ENCODE data around the gene ALCAM.

The ALCAM gene

DNA sequence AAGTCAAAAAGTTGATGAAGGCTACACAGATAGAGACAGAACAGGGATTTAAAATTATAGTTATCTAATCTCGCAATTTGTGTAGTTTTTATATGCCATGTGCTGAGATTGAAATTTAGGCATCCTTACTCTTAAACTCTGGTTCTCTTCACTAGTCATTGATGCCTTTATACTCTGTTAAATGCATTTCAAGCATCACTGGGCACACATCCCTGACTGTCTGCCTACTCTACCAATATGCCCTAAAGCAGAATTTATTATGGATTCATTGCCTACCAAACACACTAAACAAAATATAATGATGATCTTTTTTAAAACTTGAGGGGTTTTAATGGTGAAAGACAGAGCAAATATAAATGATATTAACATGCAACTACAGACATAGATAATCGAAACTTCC, 10.3 kb upstream of the ALCAM start:
- DNase-seq (ENCODE audit: low read depth): no peak

DNA sequence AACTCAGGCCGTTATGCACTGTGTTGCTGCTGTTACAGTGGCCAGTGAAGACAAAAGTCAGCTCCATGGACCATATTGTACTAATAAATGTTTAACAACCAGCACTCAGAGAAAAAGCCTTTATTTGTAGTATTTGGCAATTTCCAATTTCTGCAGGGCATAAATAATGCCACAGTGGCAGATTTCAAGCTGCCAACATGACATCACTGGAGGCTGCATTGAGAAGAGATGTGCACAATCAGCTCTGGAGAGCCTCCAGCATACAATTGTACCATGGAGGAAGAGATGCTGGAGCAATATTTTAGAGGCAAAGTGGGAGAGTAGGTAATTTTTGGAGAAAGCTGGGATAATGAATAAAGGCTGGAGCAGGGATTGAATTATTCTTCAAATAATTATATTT, 9.7 kb upstream of the ALCAM start:
- DNase-seq (ENCODE audit: low read depth): no peak

DNA sequence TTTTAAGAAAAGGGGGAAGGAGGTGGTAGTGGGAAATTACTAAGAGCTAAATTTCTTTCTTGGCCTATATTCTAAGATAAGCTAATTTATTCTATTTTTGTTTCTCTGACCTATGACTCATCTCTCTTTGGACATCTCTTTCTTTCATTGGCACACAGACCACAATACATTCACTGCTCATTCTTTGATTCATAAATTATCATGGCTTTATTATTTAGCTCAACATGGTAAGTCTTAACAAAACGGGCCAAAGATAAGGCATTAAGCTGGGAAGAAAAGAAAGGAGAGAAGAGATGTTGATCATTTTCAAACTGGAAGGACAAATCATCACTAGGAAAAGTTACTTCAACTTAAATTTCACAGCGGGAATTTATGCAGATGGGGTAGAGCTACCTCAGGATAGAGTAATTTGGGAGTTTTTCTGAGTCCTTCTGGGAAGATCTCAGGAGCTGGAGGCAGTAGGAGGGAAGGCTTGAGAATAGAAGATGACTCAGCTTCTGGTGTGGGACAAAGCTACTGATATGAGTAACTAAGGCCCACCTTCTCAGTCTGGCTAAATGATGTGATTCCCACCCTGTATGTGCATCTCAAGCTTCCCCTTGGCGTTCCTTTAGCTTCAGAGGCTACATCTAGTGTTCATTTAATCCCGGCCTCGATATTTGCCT, 7.5 kb upstream of the ALCAM start:
- no peak for DNase-seq (ENCODE audit: low read depth)

DNA sequence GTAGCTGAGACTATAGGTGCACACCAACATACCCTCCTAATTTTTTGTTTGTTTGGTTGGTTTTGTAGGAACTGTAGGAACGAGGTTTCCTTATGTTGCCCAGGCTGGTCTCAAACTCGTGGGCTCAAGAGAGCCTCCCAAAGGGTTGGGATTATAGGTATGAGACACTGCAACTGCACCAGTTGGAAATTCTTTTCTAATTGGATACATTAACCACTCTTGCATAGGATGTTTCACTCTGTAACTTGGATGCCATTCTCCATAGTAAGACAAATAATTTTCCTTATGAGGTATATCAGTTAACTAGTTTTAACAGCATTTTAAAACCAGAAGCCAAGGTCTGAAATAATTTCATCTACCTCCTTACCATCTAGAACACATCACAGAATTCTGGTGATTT, 6.7 kb upstream of the ALCAM start:
- DNase-seq (ENCODE audit: low read depth): no peak

DNA sequence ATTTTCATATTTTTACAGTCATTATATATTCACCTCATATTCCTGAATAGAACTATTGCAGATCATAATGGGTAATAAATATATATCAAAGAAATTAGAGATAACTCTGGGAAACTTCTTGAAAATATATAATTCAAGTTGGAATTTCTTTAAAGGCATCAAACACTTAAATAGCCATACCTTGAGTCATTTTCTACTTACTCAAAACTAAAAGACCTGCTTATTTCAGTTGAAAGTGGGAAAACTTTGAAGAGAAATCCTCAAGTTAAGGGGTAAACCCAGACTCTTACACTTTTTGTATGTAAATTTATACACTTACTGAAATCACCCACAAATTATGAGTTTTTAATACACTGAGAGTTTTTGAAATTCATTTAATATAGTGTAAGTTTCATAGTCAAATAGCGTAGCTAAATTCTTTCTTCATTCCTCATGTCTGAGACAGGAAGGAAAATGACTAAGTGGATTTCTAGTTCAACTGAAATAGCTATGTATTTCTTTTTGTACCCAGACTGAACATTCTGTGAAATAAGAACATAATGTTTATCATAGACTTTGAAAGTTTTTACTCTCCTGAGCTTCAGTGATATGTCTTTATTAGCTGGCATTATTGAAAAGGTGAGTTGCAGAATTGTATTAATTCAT, 4.6 kb upstream of the ALCAM start:
- DNase-seq (ENCODE audit: low read depth): no peak

DNA sequence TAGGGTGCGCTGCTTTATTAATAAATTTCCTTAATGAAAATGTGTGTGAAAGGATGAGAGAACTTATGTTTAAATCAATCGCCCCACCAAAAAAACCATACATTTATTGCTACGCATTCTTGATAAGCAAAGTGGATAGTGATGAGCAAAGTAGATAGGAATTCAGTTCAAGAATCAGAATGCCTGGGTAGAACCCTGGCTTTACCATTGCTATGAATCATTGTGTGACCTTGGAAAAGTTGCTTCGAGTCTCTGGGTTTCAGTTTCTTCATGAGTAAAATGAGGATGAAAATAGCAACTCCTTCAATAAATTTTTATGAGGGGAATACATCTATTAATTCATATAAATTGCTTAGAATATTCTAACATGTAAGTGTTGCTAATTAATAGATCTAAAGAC, 2.6 kb upstream of the ALCAM start:
- DNase-seq (ENCODE audit: low read depth): no peak

DNA sequence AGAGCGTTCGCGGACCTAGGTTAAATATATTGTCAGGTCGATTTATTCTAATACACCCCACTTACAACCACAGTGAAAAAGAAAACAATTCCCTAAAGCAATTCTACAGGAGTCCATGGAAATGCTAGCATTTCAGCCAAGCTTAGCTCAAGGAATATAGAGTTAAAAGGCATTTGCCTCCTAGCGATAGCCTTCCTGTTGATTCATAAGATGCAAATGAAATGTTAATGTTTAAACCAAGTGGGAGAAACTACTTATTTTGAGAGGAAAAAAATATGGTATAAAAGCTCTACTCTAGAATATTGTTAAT, 1.7 kb upstream of the ALCAM start:
- DNase-seq (ENCODE audit: low read depth): no peak

DNA sequence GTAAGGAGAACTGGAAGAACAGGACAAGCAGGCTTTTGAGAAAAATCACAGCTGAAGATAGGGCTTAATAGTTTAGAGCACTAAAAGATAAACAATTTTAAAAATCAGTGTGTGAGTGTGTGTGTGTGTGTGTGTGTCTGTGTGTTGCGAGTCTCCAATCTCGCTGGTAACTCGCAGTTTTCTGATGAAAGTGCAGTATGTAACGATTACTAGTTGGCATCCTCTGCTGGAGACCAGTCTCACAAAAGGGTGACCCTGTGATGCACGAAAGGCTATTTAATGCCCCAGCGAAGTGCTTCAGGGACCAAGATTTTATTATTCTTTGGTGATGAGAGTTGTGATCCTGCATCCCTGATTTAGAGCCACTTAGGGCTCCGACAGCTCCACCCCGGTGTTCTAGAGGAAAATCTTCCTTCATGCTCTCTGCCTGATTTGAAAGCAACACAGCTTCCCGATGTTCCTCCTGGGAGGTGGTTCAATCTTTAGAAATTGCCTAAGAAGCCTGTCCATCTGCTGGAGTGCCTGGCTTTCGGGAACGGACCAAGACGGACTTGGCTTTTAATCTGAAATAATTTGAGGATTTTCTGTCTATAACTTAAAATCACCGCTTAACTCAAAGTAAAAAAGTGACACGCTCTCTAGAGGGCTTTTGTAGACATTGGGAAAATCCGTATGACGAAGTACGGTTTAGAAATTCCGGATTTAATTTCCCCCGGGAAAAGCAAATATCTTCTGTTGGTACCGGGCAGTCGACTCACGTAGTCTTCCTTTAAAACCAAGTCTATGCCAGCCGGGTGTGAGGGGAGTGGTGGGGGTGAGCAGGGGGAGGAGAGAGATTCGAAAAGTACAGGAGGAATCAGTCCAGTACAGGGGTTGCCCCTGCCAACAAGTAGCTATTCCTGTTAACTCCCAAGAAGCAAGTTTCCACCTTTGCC, 1.1 kb upstream of the ALCAM start:
- no peak for DNase-seq (ENCODE audit: low read depth)

DNA sequence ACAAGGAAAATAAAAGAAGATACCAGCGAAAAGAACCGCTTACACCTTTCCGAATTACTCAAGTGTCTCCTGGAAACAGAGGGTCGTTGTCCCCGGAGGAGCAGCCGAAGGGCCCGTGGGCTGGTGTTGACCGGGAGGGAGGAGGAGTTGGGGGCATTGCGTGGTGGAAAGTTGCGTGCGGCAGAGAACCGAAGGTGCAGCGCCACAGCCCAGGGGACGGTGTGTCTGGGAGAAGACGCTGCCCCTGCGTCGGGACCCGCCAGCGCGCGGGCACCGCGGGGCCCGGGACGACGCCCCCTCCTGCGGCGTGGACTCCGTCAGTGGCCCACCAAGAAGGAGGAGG, 325 bp downstream of the ALCAM start:
- DNase-seq (ENCODE audit: low read depth): no peak

DNA sequence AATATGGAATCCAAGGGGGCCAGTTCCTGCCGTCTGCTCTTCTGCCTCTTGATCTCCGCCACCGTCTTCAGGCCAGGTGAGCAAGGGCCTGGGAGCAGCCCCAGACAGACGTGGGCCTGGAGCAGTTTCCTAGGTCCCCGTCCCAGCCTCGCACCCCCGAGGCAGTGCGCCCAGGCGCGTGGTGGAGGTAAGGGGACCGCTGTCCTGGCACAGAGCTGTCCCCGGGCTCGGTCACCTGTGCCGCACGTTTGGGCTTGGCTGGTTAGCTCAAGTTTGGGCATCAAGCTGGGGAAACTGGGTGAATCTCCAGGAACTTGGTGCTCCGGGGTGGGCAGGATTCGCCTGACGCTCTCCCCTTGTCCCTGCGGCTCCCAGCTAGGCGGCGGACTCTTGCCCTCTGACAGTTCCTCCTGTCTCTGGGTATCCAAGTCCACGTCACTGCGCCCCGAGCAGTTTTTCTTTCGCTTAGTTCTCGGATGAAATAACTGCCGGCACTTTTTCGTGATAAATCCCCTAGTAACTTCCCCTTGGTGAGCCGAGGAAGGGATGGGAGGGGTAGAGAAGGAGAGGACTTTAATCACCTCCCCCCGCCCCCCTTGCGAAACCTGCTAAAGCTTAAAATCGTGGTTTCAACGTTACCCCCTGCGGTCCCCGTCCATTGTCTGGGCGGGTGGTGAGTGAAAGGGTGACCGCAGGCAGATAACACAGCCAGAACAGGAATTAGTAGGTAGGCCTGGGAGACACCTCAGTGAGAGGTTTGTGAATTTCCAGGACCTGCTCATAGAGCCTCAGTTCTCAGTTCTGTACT, 901 bp downstream of the ALCAM start:
- DNase-seq (ENCODE audit: low read depth): peak; percentile 66

DNA sequence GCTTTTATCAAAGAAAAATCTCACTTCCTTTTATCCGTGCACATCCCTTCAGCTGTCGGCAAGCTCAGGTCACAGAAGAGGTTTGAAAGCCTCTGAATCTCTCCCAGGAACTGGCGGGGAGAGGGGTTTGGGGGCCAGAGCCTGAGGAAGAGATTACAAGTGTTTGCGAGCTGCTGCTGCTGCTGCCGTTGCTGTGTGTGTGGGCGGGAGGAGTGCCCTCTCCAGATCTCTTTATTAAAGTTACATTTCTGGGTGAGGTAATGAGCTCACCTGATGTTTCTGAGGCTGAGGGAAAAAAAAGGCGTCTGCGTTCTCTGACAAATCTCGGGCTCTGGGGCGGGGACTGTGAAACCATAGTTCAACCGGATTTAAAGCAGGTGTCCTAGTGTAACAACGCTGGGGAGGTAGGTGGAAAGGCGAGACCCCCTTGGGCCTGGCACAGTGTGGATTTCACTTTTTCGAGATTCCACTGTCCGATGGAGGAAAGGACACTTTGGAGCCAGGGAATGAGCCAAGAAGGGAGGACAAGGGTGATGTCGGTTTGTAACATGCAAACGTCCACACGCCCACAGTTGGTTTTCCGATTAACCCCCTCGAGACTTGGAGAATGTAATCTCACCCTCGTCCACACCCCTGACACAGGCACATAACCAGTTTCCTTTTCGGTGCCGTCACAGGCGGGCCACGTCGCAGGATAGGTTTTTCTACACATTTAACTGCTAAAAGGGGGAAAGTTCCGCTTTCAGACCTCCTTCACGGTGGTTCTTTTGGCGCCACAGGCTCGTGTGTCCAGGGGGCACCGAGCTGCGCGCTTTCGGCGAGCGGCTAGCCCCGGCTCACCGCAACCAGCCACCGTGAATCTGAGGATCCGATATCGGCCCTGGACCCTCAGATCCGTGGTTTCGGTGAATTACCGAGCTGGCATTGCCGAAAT, 2.1 kb downstream of the ALCAM start:
- peak; percentile 62 for DNase-seq (ENCODE audit: low read depth)

DNA sequence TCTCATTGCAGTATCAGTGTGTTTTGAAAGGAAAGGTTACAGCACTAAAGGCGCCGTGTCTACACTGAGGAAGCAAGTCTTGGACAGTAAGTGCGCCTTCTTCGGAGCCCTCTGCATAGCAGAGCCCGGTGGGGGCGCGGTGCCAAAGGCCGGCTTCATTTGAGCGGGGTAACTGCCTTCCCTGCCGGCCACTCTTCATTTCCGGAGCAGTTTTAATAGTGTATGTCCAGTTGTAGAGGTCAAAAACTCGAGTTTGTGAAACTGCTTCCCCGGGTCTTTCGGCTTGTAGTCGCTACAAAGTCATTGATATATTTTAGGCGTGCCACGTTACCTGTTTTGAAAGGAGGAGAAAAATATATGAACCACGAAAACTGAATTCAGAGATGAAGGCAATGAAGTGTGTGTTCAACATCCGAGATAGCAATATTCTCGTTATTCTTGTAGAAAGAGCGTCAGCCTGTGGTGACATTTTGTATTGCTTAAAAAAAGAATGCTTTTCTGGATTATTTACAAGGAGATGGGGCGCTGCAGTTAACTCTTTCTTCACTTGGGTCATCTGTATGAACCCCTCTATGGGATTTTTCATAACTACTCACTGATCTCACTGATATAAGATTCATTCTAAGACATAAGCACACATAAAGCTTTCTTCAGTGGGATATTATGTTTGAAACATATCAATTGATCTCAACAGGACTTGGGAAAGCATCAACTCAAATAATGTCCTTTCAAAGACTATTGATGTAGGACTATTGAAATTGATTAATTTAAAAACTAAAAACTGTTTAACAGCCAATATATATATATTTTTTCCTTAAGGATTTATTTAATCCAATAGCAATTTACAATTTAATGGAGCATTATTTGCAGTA, 3.0 kb downstream of the ALCAM start:
- DNase-seq (ENCODE audit: low read depth): no peak

DNA sequence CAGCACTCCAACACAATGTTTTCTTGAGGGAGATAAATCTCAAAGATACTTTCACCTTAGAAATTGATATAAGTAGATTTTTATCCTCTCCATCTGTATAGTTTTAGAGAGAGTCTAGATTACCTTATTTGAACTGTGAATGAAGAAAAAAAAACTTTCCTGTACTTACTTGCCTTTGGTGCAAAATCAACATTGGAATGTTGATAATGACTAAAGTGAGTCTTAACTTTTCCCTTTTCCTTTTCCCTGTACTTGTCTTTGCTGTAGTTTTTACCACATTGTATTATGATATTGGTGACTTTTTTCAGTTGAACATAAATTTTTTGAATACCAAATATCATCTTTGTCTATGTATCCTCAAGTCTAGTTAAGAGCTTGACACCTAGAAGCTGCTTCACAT, 6.7 kb downstream of the ALCAM start:
- DNase-seq (ENCODE audit: low read depth): no peak

DNA sequence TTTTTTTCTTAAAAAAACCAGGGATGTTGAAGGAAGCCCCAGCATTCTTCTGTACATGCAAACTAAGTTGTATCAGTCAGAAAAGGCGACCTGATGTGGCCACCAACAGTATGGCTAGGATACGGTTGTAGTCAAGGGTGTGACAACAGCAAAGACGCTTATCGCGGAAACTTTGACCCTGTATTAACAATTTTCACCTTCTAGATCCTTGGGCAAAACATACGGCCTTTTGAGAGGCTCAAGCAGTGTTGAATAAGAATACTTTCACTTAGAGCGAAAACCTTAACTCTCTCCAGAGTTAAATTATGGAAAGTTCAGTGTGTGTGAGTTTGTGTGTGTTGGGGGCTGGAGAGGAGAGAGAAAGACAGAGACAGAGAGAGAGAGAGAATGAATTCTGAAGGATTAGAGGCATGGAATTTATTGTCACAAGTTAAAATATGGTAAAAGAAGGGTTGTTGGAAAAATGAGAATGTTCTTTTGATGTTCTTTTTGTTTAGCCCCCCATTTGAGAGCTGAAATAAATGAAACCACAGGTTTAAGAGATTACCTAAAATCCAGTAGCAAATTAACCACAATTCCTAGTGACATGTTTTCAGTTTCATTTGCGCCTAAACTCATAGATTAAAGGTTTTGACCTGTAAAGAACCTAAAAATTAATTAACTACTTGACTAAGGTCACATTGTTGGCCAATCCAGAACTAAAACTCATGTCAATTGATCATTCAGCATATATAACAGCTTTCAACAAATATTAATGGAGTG, 9.2 kb downstream of the ALCAM start:
- DNase-seq (ENCODE audit: low read depth): no peak

DNA sequence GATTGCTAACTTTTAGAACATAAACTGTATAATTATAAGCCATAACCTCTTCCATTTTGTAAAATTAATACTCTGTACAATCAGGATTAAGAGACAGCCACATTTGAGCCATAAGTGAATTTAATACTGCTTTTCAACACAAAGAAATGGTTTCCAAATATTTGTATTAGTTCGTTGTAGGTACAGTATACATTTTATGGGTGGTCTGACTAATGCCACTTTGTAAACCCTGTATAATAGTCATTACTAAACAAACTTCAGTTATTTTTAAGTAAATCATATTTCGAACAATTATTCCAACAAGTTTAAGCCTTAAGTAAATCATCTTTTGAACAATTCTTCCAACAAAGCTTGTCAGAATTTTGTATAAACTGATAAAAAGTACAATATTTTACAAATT, 11.0 kb downstream of the ALCAM start:
- no peak for DNase-seq (ENCODE audit: low read depth)

DNA sequence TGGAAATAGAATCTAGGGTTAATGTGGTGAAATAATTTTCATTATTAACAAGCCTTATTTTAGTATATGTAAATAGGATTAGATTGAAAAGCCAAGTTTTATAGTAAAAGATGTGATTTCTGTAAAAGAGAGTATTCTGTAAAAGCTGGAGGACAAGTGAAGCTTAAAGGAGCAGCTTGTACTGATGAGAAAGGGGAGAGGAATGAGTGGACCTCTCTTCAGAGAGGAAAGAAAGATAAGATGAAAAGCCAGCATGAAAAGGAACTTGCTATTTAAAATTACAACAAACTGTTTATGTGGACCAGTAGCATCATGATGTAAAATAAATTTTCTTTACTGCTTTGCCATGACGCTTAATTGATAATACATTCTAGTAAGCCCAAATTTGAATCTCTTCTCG, 18.5 kb downstream of the ALCAM start:
- no peak for DNase-seq (ENCODE audit: low read depth)

DNA sequence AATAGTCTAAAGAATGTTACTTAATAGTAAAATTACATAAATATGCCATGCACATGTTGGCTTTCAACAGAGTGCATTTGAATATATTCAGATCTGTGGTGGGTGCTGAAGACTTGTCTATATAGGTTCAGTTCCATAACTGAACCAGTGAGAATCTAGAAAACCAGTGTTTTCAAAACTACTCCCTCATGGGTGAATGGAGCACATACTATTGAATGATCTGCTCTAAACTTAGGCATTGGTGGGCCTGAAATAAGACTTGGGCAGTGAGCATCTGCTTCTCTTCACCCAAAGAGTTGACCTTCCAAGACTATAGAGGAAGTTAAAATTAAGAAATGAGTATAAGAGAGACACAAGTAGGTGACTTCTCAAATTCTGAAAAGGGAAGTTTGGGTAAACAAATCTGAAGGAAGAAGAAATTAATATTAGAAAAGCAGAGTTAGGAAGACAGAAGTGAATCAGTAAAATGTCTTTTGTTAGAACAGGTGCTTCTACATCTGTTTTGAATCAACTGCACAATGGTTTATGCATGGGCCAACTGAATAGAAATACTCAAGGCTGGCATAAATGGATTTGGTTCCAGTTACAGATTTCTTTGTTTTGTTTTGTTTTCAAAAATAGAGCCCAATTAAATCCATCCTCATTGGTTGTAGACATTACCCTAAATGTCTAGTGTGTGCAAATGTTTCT, 19.3 kb downstream of the ALCAM start:
- DNase-seq (ENCODE audit: low read depth): no peak

DNA sequence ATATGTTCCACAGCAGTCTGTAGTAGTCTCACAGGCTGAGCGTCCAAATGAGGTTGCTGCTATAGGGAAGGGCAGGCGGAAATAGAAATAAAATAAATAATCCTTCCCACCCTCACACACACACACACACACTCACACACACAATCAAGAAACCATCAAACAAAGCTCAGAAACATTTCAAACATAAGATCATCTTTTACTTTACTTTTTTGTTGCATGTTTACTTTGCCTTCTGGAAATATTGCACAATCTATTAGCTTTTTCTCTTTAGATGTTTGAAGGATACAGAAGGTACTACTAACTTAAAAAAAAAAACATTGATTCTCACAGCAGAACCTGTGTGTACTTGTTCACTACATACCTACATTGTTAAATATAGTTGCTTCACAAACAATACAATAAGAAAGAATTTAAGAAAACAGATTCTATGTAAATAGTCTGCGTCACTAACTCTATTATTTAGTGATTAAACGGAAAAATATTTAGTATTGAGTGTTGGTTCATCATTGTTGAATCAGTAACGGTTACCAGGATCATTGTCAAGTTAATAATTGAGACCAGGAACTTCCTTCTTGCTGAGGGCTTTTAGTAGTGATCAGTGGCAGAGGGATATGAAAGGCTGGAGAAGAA, 20.5 kb downstream of the ALCAM start:
- no peak for DNase-seq (ENCODE audit: low read depth)

DNA sequence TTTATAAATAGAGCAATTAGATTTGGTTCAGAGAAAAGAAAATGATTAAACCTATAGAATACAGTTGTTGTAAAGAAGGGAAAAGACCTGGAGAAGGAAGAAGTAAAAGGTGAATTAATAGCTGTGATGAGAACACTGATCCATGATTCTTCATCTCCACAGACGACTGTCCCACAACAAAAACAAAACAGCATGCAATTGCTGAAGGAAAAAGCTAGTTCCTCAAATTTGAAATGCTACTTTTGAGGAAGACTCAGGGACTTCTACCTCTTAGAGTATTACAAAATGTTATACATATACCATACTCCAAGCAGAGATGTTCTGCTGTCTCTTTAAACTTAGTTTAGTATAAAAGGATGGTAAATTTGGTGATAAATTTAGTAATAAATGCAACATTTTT, 21.5 kb downstream of the ALCAM start:
- no peak for DNase-seq (ENCODE audit: low read depth)

Measured in activated T-helper 9 cell treated with anti-CD3 and anti-CD28 coated beads, Interleukin-2, amount 50 U/mL, for 16 hours (primary cell).